Endothelial cell of umbilical vein (primary cell): Measurements from ENCODE around the gene CACNA1C.

Experiments used
- EZH2 ChIP-seq: IDR thresholded peaks from 2 replicates; pipeline ENCODE4 v1.6.1; 2012; ENCODE audit warnings: borderline replicate concordance, low read depth, mild to moderate bottlenecking, moderate library complexity, low read length, inconsistent platforms; ENCODE audit not compliant: severe bottlenecking
- JUN ChIP-seq: IDR thresholded peaks from 2 replicates; pipeline ENCODE4 v1.6.1; 2011; ENCODE audit warnings: borderline replicate concordance, low read depth; ENCODE audit not compliant: insufficient read length, insufficient read depth
- MYC ChIP-seq: IDR thresholded peaks from one replicate; pipeline ENCODE4 v1.6.1; 2011; ENCODE audit warnings: mild to moderate bottlenecking, low read depth, low read length
- POLR2A ChIP-seq: IDR thresholded peaks from 2 replicates; pipeline ENCODE4 v1.6.1; 2012; ENCODE audit warnings: low read depth, mild to moderate bottlenecking, control low read depth, low read length
- POLR2AphosphoS5 ChIP-seq: IDR thresholded peaks from 2 replicates; pipeline ENCODE4 v1.6.1; 2012; ENCODE audit warnings: low read depth, mild to moderate bottlenecking, control low read depth, low read length, moderate library complexity; ENCODE audit not compliant: insufficient read depth
- TF ChIP-seq, protein P1 (sequence below), 2 donors: IDR thresholded peaks; 1 replicate in 1 of 2; 2 replicates in 1 of 2; pipeline ENCODE4 v1.5.1; 2011; ENCODE audit warnings: low read length in 2 of 2, mild to moderate bottlenecking in 2 of 2, moderate library complexity in 2 of 2, control low read depth in 1 of 2, inconsistent platforms in 1 of 2, low read depth in 1 of 2; ENCODE audit not compliant: insufficient read depth in 1 of 2; ENCODE audit errors: extremely low read depth in 1 of 2
- TF ChIP-seq, protein P2 (sequence below): IDR thresholded peaks from 2 replicates; pipeline ENCODE4 v1.6.1; 2011; ENCODE audit not compliant: insufficient read depth, insufficient read length

DNA sequence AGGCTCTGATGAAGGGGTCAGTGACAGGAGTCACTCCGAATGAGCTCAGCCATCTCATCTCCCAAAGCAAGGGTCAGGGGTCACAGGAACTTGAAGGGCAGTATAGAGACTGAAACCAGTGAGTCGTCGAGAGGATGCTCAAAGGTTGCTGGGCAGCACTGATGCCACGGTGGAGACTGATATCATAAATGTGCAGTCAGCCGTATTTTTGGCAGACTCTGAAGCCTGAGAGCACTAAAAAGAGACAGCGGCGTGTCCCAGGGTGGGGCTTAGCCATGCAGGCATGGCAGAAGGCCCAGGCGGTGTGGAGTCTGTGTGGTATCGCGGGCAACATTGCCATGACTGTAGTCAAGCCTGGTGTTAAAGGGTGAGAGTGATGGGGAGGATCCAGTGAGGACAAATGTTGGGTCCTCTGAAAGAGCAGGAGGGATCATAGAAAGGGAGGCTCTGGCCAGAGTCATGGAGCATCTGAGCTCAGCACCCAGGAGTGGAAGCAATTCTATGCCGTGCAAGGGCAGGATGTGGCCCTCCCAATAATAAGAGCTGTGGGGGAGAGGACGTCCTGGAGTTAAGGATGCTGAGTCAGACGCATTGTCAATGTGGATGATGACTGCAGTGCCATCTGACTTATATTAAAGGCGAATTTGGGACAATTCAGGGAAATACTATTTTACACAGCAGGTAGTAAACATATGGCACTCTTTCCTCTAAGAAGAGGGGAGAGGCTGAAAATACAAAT, 500.8 kb downstream of the CACNA1C start:
- TF ChIP-seq, protein P1, sequence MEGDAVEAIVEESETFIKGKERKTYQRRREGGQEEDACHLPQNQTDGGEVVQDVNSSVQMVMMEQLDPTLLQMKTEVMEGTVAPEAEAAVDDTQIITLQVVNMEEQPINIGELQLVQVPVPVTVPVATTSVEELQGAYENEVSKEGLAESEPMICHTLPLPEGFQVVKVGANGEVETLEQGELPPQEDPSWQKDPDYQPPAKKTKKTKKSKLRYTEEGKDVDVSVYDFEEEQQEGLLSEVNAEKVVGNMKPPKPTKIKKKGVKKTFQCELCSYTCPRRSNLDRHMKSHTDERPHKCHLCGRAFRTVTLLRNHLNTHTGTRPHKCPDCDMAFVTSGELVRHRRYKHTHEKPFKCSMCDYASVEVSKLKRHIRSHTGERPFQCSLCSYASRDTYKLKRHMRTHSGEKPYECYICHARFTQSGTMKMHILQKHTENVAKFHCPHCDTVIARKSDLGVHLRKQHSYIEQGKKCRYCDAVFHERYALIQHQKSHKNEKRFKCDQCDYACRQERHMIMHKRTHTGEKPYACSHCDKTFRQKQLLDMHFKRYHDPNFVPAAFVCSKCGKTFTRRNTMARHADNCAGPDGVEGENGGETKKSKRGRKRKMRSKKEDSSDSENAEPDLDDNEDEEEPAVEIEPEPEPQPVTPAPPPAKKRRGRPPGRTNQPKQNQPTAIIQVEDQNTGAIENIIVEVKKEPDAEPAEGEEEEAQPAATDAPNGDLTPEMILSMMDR (IDR thresholded peaks at IDR 0.05; ENCODE audit: extremely low read depth in 1 of 2, insufficient read depth in 1 of 2, low read depth in 1 of 2, low read length in 2 of 2): no peak
- TF ChIP-seq, protein P2, sequence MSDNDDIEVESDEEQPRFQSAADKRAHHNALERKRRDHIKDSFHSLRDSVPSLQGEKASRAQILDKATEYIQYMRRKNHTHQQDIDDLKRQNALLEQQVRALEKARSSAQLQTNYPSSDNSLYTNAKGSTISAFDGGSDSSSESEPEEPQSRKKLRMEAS: no peak
- TF ChIP-seq POLR2A: no peak
- TF ChIP-seq MYC: no peak
- no peak for TF ChIP-seq EZH2
- no peak for TF ChIP-seq POLR2AphosphoS5
- no peak for TF ChIP-seq JUN
